Transverse colon (tissue), 4 donors: ENCODE measurements around the gene COPZ1. TPM values are rescaled to one million over a fixed set of nuclear protein-coding genes. Genes with fewer than 3 reads are reported as not detected.

Source experiments
- small RNA-seq, 4 donors: library from RNA; depleted of rRNA; stranded (forward); fragments of <200 nt; gene quantifications; one replicate each; pipeline ENCODE3, GENCODE V24; 2016
- total RNA-seq, 4 donors: library from RNA; depleted of rRNA; stranded (reverse); fragments of >200 nt; gene quantifications; one replicate each; pipeline ENCODE4 v1.1.0, GENCODE V29; 2016

The COPZ1 gene
- total RNA-seq, 4 donors from 2014 or later: 25.8 to 79.6 (median 63.6) TPM

Small RNAs within 50 kb of the gene (small RNA-seq; reads per million reads assigned to genes)
- gene MIR148B (36.2 to 169 (median 146) reads per million in 4 donors), gene RN7SL744P (0 reads per million in 4 donors), gene RNU6-950P (0 reads per million in 4 donors)

Other genes with a start within 250 kb of the COPZ1 start
- 10 to 100 TPM; 46.0 to 91.3 (median 50.1) TPM for gene SMUG1, start 136.1 kb upstream of the COPZ1 start, total RNA-seq
- gene CBX5, start 45.0 kb upstream of the COPZ1 start, total RNA-seq: 10 to 100 TPM; 18.9 to 28.8 (median 22.8) TPM
- 100 to 1,000 TPM; 104 to 747 (median 326) TPM for gene HNRNPA1, start 44.4 kb upstream of the COPZ1 start, total RNA-seq
- not detected for gene NFE2, start 24.1 kb upstream of the COPZ1 start, total RNA-seq
- not detected for gene GPR84, start 39.4 kb downstream of the COPZ1 start, total RNA-seq
- gene ZNF385A, start 59.6 kb downstream of the COPZ1 start, total RNA-seq: 10 to 100 TPM in 1 of 4 donors, 1 to 10 TPM in 3; 1.9 to 17.5 (median 5.7) TPM
- 100 to 1,000 TPM in 1 of 4 donors, 10 to 100 TPM in 3; 37.7 to 217 (median 73.0) TPM for gene ITGA5, start 94.1 kb downstream of the COPZ1 start, total RNA-seq
- not detected for gene GTSF1, start 148.5 kb downstream of the COPZ1 start, total RNA-seq
- gene NCKAP1L, start 172.6 kb downstream of the COPZ1 start, total RNA-seq: 10 to 100 TPM in 1 of 4 donors, 1 to 10 TPM in 3; 4.5 to 14.8 (median 8.0) TPM
- gene PDE1B, start 224.5 kb downstream of the COPZ1 start, total RNA-seq: 1 to 10 TPM; 1.2 to 4.0 (median 2.6) TPM